Ectodermal cell (in vitro differentiated cells): ENCODE results near the gene SERPINB7.

ENCODE experiments used
- H3K27ac ChIP-seq: 2 replicates; pipeline ENCODE4 v1.7.0; 2013; ENCODE audit warnings: mild to moderate bottlenecking, low read depth, low read length; ENCODE audit not compliant: insufficient read depth, poor library complexity, severe bottlenecking
- H3K27me3 ChIP-seq: 2 replicates; pipeline ENCODE4 v1.7.0; 2013; ENCODE audit warnings: mild to moderate bottlenecking, low read length; ENCODE audit not compliant: insufficient read depth, control insufficient read depth, poor library complexity, severe bottlenecking
- H3K36me3 ChIP-seq: one replicate; pipeline ENCODE4 v1.7.0; 2013; ENCODE audit warnings: low read length; ENCODE audit not compliant: control insufficient read depth, insufficient read depth
- H3K4me1 ChIP-seq: one replicate; pipeline ENCODE4 v1.7.0; 2013; ENCODE audit warnings: low read length; ENCODE audit not compliant: control insufficient read depth, insufficient read depth
- H3K4me3 ChIP-seq: 2 replicates; pipeline ENCODE4 v1.7.0; 2013; ENCODE audit warnings: low read depth, low read length, control low read depth; ENCODE audit not compliant: insufficient read depth
- H3K9me3 ChIP-seq: 2 replicates; pipeline ENCODE4 v1.7.0; 2013; ENCODE audit warnings: mild to moderate bottlenecking, low read length, moderate library complexity; ENCODE audit not compliant: control insufficient read depth
- WGBS, 2 experiments: methylation state at CpG; one replicate each; pipeline ENCODE4 v1.1.7; 2013; ENCODE audit warnings: missing lambda C conversion rate in 2 of 2; 5-methylcytosine and 5-hydroxymethylcytosine counted together

Gene SERPINB7

GRCh38 chr18:63836456-63836855, 61.2 kb downstream of the SERPINB7 start:
- no peaks in the 10 kb centered on the region for H3K36me3 ChIP-seq
- WGBS, 2 experiments = 90 to 95% methylated on average over 2 of the region's 3 CpGs

GRCh38 chr18:63837590-63837989, 62.4 kb downstream of the SERPINB7 start:
- Histone ChIP-seq H3K36me3 (no peaks in the 10 kb centered on the region), H3K4me1 (no peaks in the 10 kb centered on the region), H3K27me3 (no peaks in the 10 kb centered on the region), H3K27ac (no peak overlapping the region), H3K9me3 (no peaks in the 10 kb centered on the region), H3K4me3 (no peak overlapping the region)
- WGBS, 2 experiments = 95 to 96% methylated on average over 4 to 5 of the region's 5 CpGs

More at GRCh38 chr18:63836456-63836855, 61.2 kb downstream of the SERPINB7 start:
- no peaks in the 10 kb centered on the region for H3K9me3 ChIP-seq
- no peak overlapping the region for H3K27ac ChIP-seq
- H3K27me3 ChIP-seq = no peaks in the 10 kb centered on the region
- H3K4me1 ChIP-seq = no peaks in the 10 kb centered on the region
- H3K4me3 ChIP-seq = no peak overlapping the region

- Histone ChIP-seq H3K27me3 (no peaks in the 10 kb centered on the region), H3K4me3 (no peak overlapping the region), H3K27ac (no peak overlapping the region), H3K4me1 (no peaks in the 10 kb centered on the region), H3K9me3 (no peaks in the 10 kb centered on the region), H3K36me3 (no peaks in the 10 kb centered on the region)
- 78 to 84% methylated on average over 6 to 7 of the region's 7 CpGs for WGBS, 2 experiments
These were observed 67.8 kb downstream of the SERPINB7 start for GRCh38 chr18:63843008-63843407.

DNA sequence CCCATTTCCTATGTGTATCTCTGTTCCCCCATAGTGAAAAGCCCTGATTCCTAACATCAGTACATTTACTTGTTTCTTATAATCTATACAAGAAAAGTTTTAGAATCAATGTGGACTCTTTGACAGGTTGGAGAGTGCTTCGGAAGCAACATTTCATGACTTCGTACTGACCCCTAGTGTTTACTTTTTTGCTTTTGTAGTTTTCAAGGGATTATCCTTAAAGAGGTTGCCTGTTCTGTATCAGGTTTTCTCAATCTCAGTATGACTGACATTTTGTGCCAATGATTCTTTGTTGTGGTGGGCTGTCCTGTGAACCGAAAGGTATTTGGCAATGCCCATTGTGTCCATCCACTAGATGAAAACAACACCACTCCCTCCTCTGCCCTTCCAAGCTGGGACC, 69.0 kb downstream of the SERPINB7 start:
- no peak overlapping the region for H3K4me3 ChIP-seq
- H3K27ac ChIP-seq = no peak overlapping the region
- no peaks in the 10 kb centered on the region for H3K27me3 ChIP-seq
- WGBS, 2 experiments = 19 to 27% methylated on average over 3 of the region's 3 CpGs
- H3K36me3 ChIP-seq = no peaks in the 10 kb centered on the region
- no peaks in the 10 kb centered on the region for H3K4me1 ChIP-seq
- no peaks in the 10 kb centered on the region for H3K9me3 ChIP-seq

DNA sequence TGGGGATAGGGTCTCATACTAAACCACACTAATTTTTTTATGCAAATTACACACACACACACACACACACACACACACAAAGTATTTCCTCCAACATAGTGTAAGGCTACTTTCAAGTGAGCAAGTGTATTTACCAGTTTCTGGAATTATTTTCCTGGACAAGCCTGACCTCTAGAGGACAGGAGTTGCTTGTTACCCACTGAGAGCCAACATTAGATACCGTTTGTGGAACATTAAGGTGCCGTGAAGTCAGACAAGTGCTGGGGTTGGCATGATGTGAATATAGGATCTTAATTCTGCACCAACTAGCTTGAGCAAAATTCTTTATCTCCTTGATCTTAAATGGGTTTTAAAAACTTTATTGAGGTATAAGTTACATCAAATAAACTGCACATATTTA, 72.9 kb downstream of the SERPINB7 start:
- WGBS, 2 experiments = 39 to 49% methylated on average over 2 of the region's 2 CpGs
- H3K27me3 ChIP-seq = no peaks in the 10 kb centered on the region

DNA sequence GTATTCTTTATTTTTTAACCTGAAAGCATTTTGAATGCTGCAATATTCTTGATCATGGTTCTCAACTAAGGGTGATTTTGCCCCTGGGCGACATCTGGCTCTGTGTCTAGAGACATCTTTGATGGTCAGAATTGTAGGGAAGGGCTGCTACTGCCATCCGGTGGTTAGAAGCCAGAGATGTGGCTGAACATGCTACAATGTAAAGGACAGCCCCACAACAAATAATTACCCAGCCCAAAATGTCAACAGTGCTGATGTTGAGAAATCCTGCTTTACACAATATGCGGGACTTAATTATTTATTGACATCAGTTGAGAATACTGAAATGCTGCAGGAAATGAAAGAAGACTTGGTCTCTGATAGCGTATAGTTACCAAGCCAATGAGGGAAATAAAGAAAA, 74.8 kb downstream of the SERPINB7 start:
- Histone ChIP-seq H3K27me3 (no peaks in the 10 kb centered on the region), H3K27ac (no peak overlapping the region), H3K4me1 (no peaks in the 10 kb centered on the region), H3K36me3 (no peaks in the 10 kb centered on the region), H3K4me3 (no peak overlapping the region), H3K9me3 (no peaks in the 10 kb centered on the region)
- 38 to 50% methylated on average over 3 of the region's 4 CpGs for WGBS, 2 experiments

More for the DNA sequence above, 72.9 kb downstream of the SERPINB7 start:
- Histone ChIP-seq H3K9me3 (no peaks in the 10 kb centered on the region), H3K27ac (no peak overlapping the region), H3K4me1 (no peaks in the 10 kb centered on the region), H3K36me3 (no peaks in the 10 kb centered on the region), H3K4me3 (no peak overlapping the region)

DNA sequence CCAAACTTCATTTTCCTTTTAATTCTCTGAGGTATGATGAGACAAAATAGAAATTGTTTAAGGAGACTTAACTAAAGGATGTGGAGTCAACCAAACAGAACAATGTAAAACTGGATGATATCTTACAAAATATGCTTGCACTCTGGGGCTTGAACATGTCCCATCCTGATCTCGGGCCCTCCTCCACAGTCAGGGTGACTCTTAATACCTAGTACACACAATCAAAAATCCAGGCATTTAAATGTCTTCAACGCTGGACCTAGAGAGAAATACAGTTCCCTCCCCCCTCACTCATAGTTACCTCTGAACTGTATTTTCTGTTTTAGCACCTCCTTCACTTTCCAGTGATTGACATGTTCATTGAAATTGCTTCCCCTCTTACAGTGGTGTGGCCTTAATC, 75.4 kb downstream of the SERPINB7 start:
- H3K27ac ChIP-seq = no peak overlapping the region
- no peaks in the 10 kb centered on the region for H3K4me1 ChIP-seq
- H3K27me3 ChIP-seq = no peaks in the 10 kb centered on the region
- H3K9me3 ChIP-seq = no peaks in the 10 kb centered on the region
- no peaks in the 10 kb centered on the region for H3K36me3 ChIP-seq
- WGBS, 2 experiments = 88 to 89% methylated on average over 2 of the region's 2 CpGs
- no peak overlapping the region for H3K4me3 ChIP-seq
